Transverse colon (tissue), 4 donors: ENCODE data around the gene FBXO3. TPM values are rescaled to one million over a fixed set of nuclear protein-coding genes. Genes with fewer than 3 reads are reported as not detected.

Source experiments
- DNase-seq: peaks from one replicate; pipeline ENCODE4 v3.0.0-alpha.2; 2019
- H3K27ac ChIP-seq, 4 donors: fragments of 200-600 bp; sonication (generic); 2 replicates each; pipeline ENCODE4 v1.5.1; 2016 to 2018; ENCODE audit warnings: inconsistent platforms in 4 of 4
- H3K27me3 ChIP-seq: fragments of 200-600 bp; sonication (generic); 2 replicates; pipeline ENCODE4 v1.5.1; 2017; ENCODE audit warnings: inconsistent platforms
- H3K36me3 ChIP-seq, 4 donors: fragments of 200-600 bp; sonication (generic); 2 replicates each; pipeline ENCODE4 v1.5.1; 2017 to 2019; ENCODE audit warnings: inconsistent platforms in 4 of 4
- H3K4me1 ChIP-seq, 4 donors: fragments of 200-600 bp; sonication (generic); 2 replicates each; pipeline ENCODE4 v1.5.1; 2017 to 2020; ENCODE audit warnings: inconsistent platforms in 4 of 4
- H3K4me3 ChIP-seq, 4 donors: fragments of 200-600 bp; sonication (generic); 1 replicate in 1 of 4; 2 replicates in 3 of 4; pipeline versions ENCODE4 v1.5.1 to v1.6.1; 2017 to 2019; ENCODE audit warnings: inconsistent platforms in 4 of 4
- H3K9me3 ChIP-seq, 2 donors: fragments of 200-600 bp; sonication (generic); 2 replicates each; pipeline ENCODE4 v1.5.1; 2017 to 2019; ENCODE audit warnings: inconsistent platforms in 2 of 2
- EP300 ChIP-seq: sonication (generic); formaldehyde crosslinking; IDR thresholded peaks from one replicate; pipeline ENCODE4 v1.6.1; 2017; ENCODE audit warnings: antibody characterized with exemption, low read depth
- POLR2A ChIP-seq: fragments of 450-650 bp; IDR thresholded peaks from one replicate; pipeline ENCODE4 v1.6.1; 2016; ENCODE audit warnings: antibody characterized with exemption, mild to moderate bottlenecking, moderate library complexity
- POLR2AphosphoS5 ChIP-seq, 3 donors: sonication (generic); formaldehyde crosslinking; IDR thresholded peaks; one replicate each; pipeline ENCODE4 v1.6.1; 2016; ENCODE audit warnings: antibody characterized with exemption in 3 of 3
- WGBS, 2 donors: methylation state at CpG; one replicate each; pipeline ENCODE4 v1.1.5; 2018; ENCODE audit warnings: low coverage in 1 of 2; 5-methylcytosine and 5-hydroxymethylcytosine counted together
- in situ Hi-C, 4 donors: fragments of 200-750 bp; cut with MboI; loops; one replicate each; pipeline versions ENCODE4 v1.15.0 to v1.15.1; 2017; ENCODE audit warnings: low sequenced_read_pairs in 3 of 4, low pct_ligation_motif_present in 1 of 4, low pct_unique_long_range_greater_than_20kb in 1 of 4
- intact Hi-C: fragments of 100-400 bp; cut with DNase I; formaldehyde crosslinking; loops from one replicate; pipeline ENCODE4 v1.15.1; 2023; ENCODE audit warnings: low total_unique reads
- total RNA-seq, 4 donors: library from RNA; depleted of rRNA; stranded (reverse); fragments of >200 nt; gene quantifications; one replicate each; pipeline ENCODE4 v1.1.0, GENCODE V29; 2016
- TF ChIP-seq, protein P1 (sequence below), 5 experiments: fragments of 200-600 bp in 3 of 5; fragments of 450-650 bp in 2 of 5; sonication (generic) in 3 of 5; IDR thresholded peaks; 1 replicate in 2 of 5; 2 replicates in 3 of 5; pipeline ENCODE4 v1.5.1; 2016 to 2017; ENCODE audit warnings: antibody characterized with exemption in 5 of 5, inconsistent platforms in 3 of 5, mild to moderate bottlenecking in 2 of 5, moderate library complexity in 1 of 5

Gene FBXO3
- total RNA-seq, 4 donors from 2014 or later, result 9.0 to 48.5 (median 30.7) TPM

- H3K9me3 ChIP-seq, result no peaks in the 10 kb centered on the region
- peak within 1 kb of the TSS; percentile 54 to 95 (median 80) for H3K4me3 ChIP-seq
- H3K36me3 ChIP-seq, result no peaks in the 10 kb centered on the region
- 2 to 14% methylated on average over 2 to 38 of the region's 48 CpGs for WGBS, 2 donors
- H3K4me1 ChIP-seq, result peaks cover 11 to 49% (median 38%) of the 10 kb centered on the region in 4 donors
- TF ChIP-seq POLR2A (peak; percentile 95), POLR2AphosphoS5 (IDR thresholded peaks at IDR 0.05) (peak; percentile 96 to 98 (median 97)), EP300 (no peak)
- TF ChIP-seq, protein P1, sequence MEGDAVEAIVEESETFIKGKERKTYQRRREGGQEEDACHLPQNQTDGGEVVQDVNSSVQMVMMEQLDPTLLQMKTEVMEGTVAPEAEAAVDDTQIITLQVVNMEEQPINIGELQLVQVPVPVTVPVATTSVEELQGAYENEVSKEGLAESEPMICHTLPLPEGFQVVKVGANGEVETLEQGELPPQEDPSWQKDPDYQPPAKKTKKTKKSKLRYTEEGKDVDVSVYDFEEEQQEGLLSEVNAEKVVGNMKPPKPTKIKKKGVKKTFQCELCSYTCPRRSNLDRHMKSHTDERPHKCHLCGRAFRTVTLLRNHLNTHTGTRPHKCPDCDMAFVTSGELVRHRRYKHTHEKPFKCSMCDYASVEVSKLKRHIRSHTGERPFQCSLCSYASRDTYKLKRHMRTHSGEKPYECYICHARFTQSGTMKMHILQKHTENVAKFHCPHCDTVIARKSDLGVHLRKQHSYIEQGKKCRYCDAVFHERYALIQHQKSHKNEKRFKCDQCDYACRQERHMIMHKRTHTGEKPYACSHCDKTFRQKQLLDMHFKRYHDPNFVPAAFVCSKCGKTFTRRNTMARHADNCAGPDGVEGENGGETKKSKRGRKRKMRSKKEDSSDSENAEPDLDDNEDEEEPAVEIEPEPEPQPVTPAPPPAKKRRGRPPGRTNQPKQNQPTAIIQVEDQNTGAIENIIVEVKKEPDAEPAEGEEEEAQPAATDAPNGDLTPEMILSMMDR (IDR thresholded peaks at IDR 0.05), result peak in 2 of 5 experiments; percentile 2 to 8
- no peaks in the 10 kb centered on the region for H3K27me3 ChIP-seq
- in situ Hi-C loops (loop anchor here in 2 of 4 donors (25.0 kb wide), 1 partner anchor 574 kb away; the partner anchor contains the start of gene CSTF3 (in 2 of the 2)), intact Hi-C loops (no loop called here)
- peak within 1 kb of the TSS; percentile 87 to 96 (median 92) for H3K27ac ChIP-seq
- DNase-seq, result peak; percentile 98
Observed at GRCh38 chr11:33736148-33736812, 38.0 kb downstream of the FBXO3 start, which contains the start of gene CD59. CD59 (minus strand) TSS chr11:33736423; CDS start chr11:33722445, 13,978 bp downstream.

GRCh38 chr11:33735271-33736147 lies 38.8 kb downstream of the FBXO3 start:
- Histone ChIP-seq H3K27me3 (no peaks in the 10 kb centered on the region), H3K36me3 (no peaks in the 10 kb centered on the region), H3K27ac (peak overlapping the region; percentile 87 to 96 (median 92)), H3K4me3 (peak overlapping the region; percentile 54 to 95 (median 80)), H3K4me1 (peaks cover 11 to 57% (median 40%) of the 10 kb centered on the region in 4 donors), H3K9me3 (no peaks in the 10 kb centered on the region)
- in situ Hi-C loops, result loop anchor here in 2 of 4 donors (25.0 kb wide), 1 partner anchor 573 kb away; the partner anchor contains the start of gene CSTF3 (in 2 of the 2)
- 0 to 1% methylated on average over 7 to 52 of the region's 53 CpGs for WGBS, 2 donors
- TF ChIP-seq, protein P1 (IDR thresholded peaks at IDR 0.05), result peak in 4 of 5 experiments; percentile 3 to 60 (median 22)
- TF ChIP-seq POLR2A, result no peak
- intact Hi-C loops, result no loop called here
- peak; percentile 57 for DNase-seq

GRCh38 chr11:33734441-33735270 lies 39.7 kb downstream of the FBXO3 start:
- Histone ChIP-seq H3K27ac (peak overlapping the region; percentile 87 to 96 (median 92)), H3K27me3 (no peaks in the 10 kb centered on the region), H3K4me3 (peak overlapping the region; percentile 54 to 95 (median 80)), H3K9me3 (no peaks in the 10 kb centered on the region), H3K4me1 (peaks cover 11 to 59% (median 40%) of the 10 kb centered on the region in 4 donors), H3K36me3 (no peaks in the 10 kb centered on the region)
- intact Hi-C loops, result no loop called here
- DNase-seq, result peak; percentile 46
- in situ Hi-C loops, result loop anchor here in 2 of 4 donors (25.0 kb wide), 1 partner anchor 572 kb away; the partner anchor contains the start of gene CSTF3 (in 2 of the 2)
- TF ChIP-seq POLR2AphosphoS5 (IDR thresholded peaks at IDR 0.05) (peak; percentile 36 to 47 (median 45)), EP300 (no peak)
- 17 to 18% methylated on average over 5 to 15 of the region's 15 CpGs for WGBS, 2 donors

GRCh38 chr11:33733980-33734379 lies 40.3 kb downstream of the FBXO3 start:
- in situ Hi-C loops (loop anchor here in 2 of 4 donors (25.0 kb wide), 1 partner anchor 572 kb away; the partner anchor contains the start of gene CSTF3 (in 2 of the 2)), intact Hi-C loops (no loop called here)
- Histone ChIP-seq H3K4me1 (peaks cover 11 to 59% (median 40%) of the 10 kb centered on the region in 4 donors), H3K4me3 (peak overlapping the region in 3 of 4 donors; percentile 54 to 95 (median 93)), H3K36me3 (no peaks in the 10 kb centered on the region), H3K9me3 (no peaks in the 10 kb centered on the region), H3K27me3 (no peaks in the 10 kb centered on the region), H3K27ac (peak overlapping the region; percentile 87 to 96 (median 92))
- 71% methylated on average over 7 of the region's 7 CpGs; no CpG with 5 or more reads in 1 of the 2 donors for WGBS, 2 donors
- DNase-seq, result no peak
- TF ChIP-seq, protein P1 (IDR thresholded peaks at IDR 0.05), result no peak
- TF ChIP-seq POLR2A, result no peak
